ENCODE data around the gene PRDM15.
A peak's percentile ranks its signal among the peaks of the same experiment; 100 is the strongest.

Gene PRDM15

GRCh38 chr21:41840880-41841279, 38.3 kb downstream of the PRDM15 start:
- no peak for DNase-seq (ENCODE audit: low spot score)

DNA sequence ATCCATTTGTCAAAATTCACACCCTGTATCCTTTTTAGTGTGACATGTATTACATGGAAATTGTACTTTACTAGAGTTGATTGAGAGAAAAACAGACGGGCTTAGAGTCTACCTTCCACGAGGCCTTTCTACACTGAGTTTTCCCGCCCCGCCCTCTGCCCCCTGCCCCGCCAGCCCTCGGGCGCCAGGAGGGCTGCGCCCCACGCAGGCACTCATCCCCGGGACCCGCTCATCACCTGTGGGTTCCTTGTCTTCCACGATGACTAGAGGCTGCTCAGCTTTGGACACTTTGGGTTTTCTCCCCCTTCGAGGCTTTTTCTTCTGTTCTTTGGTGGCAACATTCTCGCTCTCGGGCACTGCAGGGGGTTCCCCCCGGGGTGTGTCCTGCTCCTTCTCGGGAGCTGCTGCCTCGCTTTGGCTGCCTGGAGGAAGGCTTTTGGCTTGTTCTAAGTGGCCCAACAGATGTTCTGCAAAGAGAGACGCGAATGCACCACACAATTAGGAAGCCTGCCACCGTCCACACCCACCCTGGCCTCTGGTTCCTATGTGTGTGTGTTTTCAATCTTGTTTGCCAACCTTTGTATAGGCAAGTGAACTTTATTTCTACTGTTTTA, 39.6 kb downstream of the PRDM15 start:
- DNase-seq (ENCODE audit: low spot score), result no peak

- no peak for DNase-seq (ENCODE audit: low spot score)
These were observed 41.3 kb downstream of the PRDM15 start for GRCh38 chr21:41837756-41838297.

GRCh38 chr21:41836166-41837015, 42.8 kb downstream of the PRDM15 start:
- DNase-seq (ENCODE audit: low spot score), result no peak

DNA sequence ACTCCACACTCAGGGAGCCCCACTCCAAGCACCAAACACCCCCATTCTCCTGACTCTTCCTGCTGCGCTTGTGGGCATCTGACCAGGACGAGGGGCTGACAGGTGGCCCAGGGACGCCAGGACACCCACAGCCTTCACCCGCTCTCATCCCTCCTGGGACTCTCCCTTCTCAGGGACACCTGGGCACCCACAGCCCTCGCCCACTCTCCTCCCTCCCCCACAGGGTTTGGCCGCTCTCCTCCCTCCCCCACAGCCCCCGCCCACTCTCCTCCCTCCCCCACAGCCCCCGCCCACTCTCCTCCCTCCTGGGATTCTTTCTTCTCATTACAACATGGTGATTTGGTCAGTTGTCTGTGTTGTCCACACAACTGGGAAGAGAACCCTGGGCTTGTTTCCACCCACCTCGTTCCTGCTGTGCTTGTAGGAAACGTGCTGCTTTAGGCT, 43.4 kb downstream of the PRDM15 start:
- no peak for DNase-seq (ENCODE audit: low spot score)

- no peak for DNase-seq (ENCODE audit: low spot score)
These were observed 44.0 kb downstream of the PRDM15 start for GRCh38 chr21:41834926-41835663.

- DNase-seq (ENCODE audit: low spot score), result no peak
These were observed 44.8 kb downstream of the PRDM15 start for GRCh38 chr21:41834252-41834925.

- DNase-seq (ENCODE audit: low spot score), result no peak
These were observed 45.5 kb downstream of the PRDM15 start for GRCh38 chr21:41833497-41834115.

DNA sequence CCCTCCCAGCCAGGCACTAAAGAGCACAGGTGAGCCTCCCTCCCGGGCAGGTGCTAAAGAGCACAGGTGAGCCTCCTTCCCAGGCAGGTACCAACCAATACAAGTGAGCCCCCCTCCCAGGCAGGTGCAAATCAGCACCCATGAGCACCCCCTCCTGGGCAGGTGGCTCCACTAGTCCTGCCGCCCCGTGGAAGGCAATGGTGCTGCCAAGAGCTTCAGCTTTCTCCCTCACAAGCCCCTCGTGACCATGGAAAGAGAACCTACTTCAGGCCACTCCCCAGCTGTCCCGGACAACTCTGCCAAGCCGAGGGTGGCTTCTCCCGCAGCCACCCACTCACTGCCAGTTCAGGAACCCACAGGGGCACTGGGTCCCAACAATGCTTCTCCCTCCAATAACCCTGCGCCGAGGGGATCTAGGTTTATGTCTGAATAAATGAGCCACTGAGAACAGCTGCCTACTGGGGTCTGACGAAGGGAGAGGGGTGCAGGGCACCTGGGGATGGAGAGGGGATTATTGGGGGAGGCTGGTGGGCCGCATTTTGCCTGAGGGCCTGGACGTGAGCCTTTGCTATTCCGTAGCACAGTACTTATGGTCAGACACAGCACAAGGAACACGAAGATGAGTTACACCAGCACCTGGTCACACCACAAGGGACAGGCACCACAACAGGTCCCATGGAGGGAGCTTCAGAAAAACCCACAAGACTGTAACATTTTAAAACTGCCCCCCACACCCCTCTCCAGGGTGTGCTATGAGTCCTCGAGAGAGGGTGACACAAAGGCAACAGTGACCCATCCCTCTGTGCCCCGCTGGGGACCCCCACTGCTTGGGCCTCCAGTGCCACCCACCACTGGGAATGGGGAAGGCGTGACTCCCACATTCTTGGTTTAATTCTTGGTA, 46.3 kb downstream of the PRDM15 start:
- DNase-seq (ENCODE audit: low spot score), result no peak

GRCh38 chr21:41831866-41832595, 47.1 kb downstream of the PRDM15 start:
- no peak for DNase-seq (ENCODE audit: low spot score)

DNA sequence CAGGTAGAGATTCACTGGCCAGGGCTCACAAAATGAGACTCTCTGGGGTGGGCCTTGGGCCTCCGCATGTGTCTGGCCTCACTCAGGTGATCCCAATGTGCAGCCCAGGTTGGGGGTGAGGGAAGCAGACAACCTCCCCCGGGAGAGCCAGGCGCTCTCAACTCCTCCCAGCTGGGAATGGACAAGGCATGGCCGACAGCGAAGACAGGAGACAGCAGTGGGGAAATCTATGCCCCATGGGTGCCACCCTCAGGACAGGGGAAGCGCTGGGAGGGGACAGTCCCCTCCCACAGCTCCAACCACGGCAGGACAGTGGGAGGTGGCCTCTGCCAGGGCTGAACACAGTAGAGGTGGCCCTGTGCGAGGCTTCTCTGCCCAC, 47.7 kb downstream of the PRDM15 start:
- no peak for DNase-seq (ENCODE audit: low spot score)

- DNase-seq (ENCODE audit: low spot score), result no peak
These were observed 48.2 kb downstream of the PRDM15 start for GRCh38 chr21:41830764-41831452.

DNA sequence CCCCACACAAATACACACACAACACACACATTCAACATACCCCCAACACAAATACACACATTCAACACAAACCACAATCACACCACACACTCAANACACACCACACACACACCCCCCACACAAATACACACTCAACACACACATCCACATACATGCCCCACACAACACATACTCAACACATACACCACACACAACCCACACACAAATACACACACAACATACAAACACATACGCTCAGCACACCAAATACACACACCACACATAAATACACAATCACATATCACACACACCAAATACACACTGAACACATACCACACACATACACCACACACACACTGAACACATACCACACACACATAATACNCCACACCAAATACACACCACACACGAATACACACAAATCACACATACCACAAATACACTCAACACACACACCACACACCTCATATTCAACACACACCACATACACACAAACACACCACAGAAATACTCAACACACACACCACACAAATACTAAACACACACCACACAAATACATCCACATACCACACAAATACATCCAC, 48.9 kb downstream of the PRDM15 start:
- no peak for DNase-seq (ENCODE audit: low spot score)

DNA sequence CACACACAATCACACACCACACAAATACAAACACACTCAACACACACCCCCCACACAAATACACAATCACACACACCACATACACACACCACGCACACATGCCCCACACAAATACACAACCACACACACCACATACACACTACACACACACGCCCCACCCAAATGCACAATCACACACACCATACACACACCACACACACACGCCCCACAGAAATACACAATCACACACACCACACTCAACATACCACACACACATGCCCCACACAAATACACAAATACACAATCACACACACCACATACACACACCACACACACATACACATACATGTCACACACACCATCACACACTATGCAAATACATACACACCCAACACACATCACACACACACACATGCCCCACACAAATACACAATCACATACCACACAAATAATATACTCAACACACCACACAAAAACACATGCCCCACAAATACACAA, 50.2 kb downstream of the PRDM15 start:
- no peak for DNase-seq (ENCODE audit: low spot score)

DNA sequence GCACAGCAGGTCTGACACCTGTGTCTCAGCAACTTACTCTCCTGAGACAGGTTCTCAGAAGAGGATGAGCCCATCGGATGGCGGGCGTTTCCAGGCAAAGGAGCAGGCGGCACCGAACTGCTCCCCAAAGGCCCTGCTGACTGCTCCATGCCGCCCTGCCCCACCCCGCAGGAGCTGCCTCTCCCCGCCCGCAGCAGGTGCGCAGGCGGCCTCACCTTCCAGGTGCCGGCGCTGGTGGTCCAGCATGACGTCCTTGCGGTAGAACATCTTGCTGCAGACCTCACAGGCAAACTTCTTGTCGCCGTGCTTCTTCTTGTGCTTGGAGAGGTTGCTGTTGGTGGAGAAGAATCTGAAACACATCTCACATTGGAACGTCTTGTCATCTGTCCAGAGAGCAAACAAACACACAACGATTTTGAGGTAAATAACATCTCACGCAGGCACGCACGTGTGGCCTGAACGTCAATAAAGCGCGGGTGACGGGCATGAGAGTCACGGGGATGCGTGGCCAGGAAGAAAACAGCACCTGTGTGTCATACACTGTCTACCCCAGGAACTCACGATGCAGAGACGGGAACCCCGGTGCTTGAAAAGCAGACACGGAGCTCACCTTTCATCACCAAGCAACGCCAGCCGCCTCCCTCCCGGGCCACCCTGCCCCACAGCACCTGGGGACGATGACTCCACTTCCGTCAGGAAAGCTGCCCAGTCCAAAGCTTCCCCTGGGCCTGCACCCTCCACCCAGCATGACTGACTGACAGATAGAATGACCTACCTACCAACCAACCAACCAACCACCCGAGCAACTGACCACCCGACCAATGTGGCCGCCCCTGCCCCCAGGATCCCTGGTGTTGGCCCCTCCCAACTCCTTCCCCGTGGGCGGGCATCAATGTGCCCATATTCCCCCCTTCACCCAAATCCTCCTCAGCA, 50.9 kb downstream of the PRDM15 start:
- peak; percentile 40 for DNase-seq (ENCODE audit: low spot score)

DNA sequence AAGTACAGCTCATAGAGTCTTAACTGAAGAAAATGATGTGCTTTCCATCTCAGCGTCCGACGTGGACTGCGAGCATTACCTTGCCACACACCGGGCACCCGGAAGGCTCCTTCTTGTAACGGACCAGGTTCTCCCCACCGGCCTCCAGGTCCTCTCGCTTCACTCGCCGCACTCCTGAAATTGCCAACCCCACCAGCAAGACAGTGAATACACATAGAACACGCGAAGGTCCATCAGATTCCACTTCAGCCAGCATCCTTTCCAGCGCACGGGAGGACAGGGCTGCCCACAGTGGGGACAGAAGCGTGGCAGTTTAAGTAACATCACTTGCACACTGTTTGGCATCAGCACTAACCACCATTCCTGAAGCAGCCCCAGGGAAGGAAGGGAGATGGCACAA, 53.3 kb downstream of the PRDM15 start:
- no peak for DNase-seq (ENCODE audit: low spot score)

- no peak for DNase-seq (ENCODE audit: low spot score)
These were observed 53.9 kb downstream of the PRDM15 start for GRCh38 chr21:41825216-41825615.
